Osteoblast (primary cell): Measurements from ENCODE around the gene C1QL4. TPM values are rescaled to one million over a fixed set of nuclear protein-coding genes. Genes with fewer than 3 reads are reported as not detected.

Source experiments
- DNase-seq: peaks from one replicate; pipeline ENCODE4 v3.0.0; 2011; ENCODE audit warnings: low spot score, mixed read lengths; ENCODE audit not compliant: insufficient read length; ENCODE audit errors: missing footprints
- H2AFZ ChIP-seq: 2 replicates; pipeline ENCODE4 v1.6.0; 2011; ENCODE audit warnings: mild to moderate bottlenecking, low read length
- H3K27ac ChIP-seq: 2 replicates; pipeline ENCODE4 v1.5.1; 2011; ENCODE audit warnings: mild to moderate bottlenecking, low read depth, low read length, moderate library complexity
- H3K27me3 ChIP-seq: 2 replicates; pipeline ENCODE4 v1.6.0; 2012; ENCODE audit warnings: mild to moderate bottlenecking, control low read depth, inconsistent platforms, low read length, moderate library complexity; ENCODE audit not compliant: insufficient read depth
- H3K36me3 ChIP-seq: 2 replicates; pipeline ENCODE4 v1.5.1; 2011; ENCODE audit warnings: mild to moderate bottlenecking, low read length, control low read depth, moderate library complexity; ENCODE audit not compliant: insufficient read depth
- H3K4me1 ChIP-seq: 2 replicates; pipeline ENCODE4 v1.5.1; 2011; ENCODE audit warnings: mild to moderate bottlenecking, low read length, control low read depth, moderate library complexity; ENCODE audit not compliant: insufficient read depth
- H3K4me2 ChIP-seq: 2 replicates; pipeline ENCODE4 v1.6.0; 2011; ENCODE audit warnings: mild to moderate bottlenecking, low read length; ENCODE audit not compliant: insufficient read depth
- H3K4me3 ChIP-seq: fragments of 200-600 bp; sonication (generic); 3 replicates; pipeline ENCODE4 v1.5.1; 2012; ENCODE audit warnings: mild to moderate bottlenecking, low read length, inconsistent platforms; ENCODE audit not compliant: insufficient read depth
- H3K79me2 ChIP-seq: 2 replicates; pipeline ENCODE4 v1.6.0; 2012; ENCODE audit warnings: mild to moderate bottlenecking, low read length, control low read depth, inconsistent platforms; ENCODE audit not compliant: insufficient read depth
- H3K9me3 ChIP-seq: 2 replicates; pipeline ENCODE4 v1.5.1; 2011; ENCODE audit warnings: low read depth, low read length, control low read depth
- H4K20me1 ChIP-seq: 2 replicates; pipeline ENCODE4 v1.6.0; 2012; ENCODE audit warnings: mild to moderate bottlenecking, low read length, control low read depth; ENCODE audit not compliant: insufficient read depth
- CTCF ChIP-seq: IDR thresholded peaks from 2 replicates; pipeline ENCODE4 v1.5.1; 2011; ENCODE audit warnings: mild to moderate bottlenecking, low read depth, low read length, moderate library complexity; ENCODE audit errors: extremely low read depth
- total RNA-seq: library from RNA; depleted of rRNA; stranded (reverse); fragments of >200 nt; gene quantifications from 2 replicates; pipeline ENCODE4 v1.2.3, GENCODE V29; 2012

C1QL4 gene
- total RNA-seq, 1 donor, result 0.36 TPM

- Histone ChIP-seq H4K20me1 (no peaks in the 10 kb centered on the region), H3K4me3 (no peak overlapping the region), H3K27ac (no peak overlapping the region), H3K9me3 (no peaks in the 10 kb centered on the region), H3K4me2 (no peak overlapping the region), H3K27me3 (no peaks in the 10 kb centered on the region), H3K4me1 (no peaks in the 10 kb centered on the region), H3K79me2 (no peaks in the 10 kb centered on the region), H2AFZ (no peak overlapping the region), H3K36me3 (peaks cover 10% of the 10 kb centered on the region)
- DNase-seq, result peak; percentile 72
- TF ChIP-seq CTCF, result no peak
Observed at GRCh38 chr12:49330032-49330619, 6.9 kb downstream of the C1QL4 start.

- TF ChIP-seq CTCF, result no peak
- Histone ChIP-seq H3K27me3 (no peaks in the 10 kb centered on the region), H3K9me3 (no peaks in the 10 kb centered on the region), H3K27ac (no peak overlapping the region), H2AFZ (no peak overlapping the region), H3K79me2 (peaks cover 8% of the 10 kb centered on the region), H3K4me1 (peaks cover 3% of the 10 kb centered on the region), H3K4me2 (no peak overlapping the region), H3K36me3 (peaks cover 10% of the 10 kb centered on the region), H4K20me1 (no peaks in the 10 kb centered on the region), H3K4me3 (no peak overlapping the region)
- DNase-seq, result peak; percentile 51
Observed at GRCh38 chr12:49328816-49329215, 8.2 kb downstream of the C1QL4 start.

- no peak overlapping the region for H3K4me3 ChIP-seq
- H3K36me3 ChIP-seq, result peaks cover 10% of the 10 kb centered on the region
- H3K27me3 ChIP-seq, result no peaks in the 10 kb centered on the region
- H3K9me3 ChIP-seq, result no peaks in the 10 kb centered on the region
- H3K27ac ChIP-seq, result no peak overlapping the region
- H4K20me1 ChIP-seq, result no peaks in the 10 kb centered on the region
- DNase-seq, result peak; percentile 66
- H2AFZ ChIP-seq, result no peak overlapping the region
- H3K79me2 ChIP-seq, result peaks cover 15% of the 10 kb centered on the region
- H3K4me2 ChIP-seq, result no peak overlapping the region
- peaks cover 10% of the 10 kb centered on the region for H3K4me1 ChIP-seq
- no peak for TF ChIP-seq CTCF
Observed at GRCh38 chr12:49327887-49328286, 9.1 kb downstream of the C1QL4 start.

GRCh38 chr12:49327368-49327767 lies 9.6 kb downstream of the C1QL4 start:
- H3K4me2 ChIP-seq, result no peak overlapping the region
- H3K4me1 ChIP-seq, result peaks cover 12% of the 10 kb centered on the region
- H2AFZ ChIP-seq, result no peak overlapping the region
- H4K20me1 ChIP-seq, result no peaks in the 10 kb centered on the region
- no peaks in the 10 kb centered on the region for H3K9me3 ChIP-seq
- no peak for DNase-seq
- no peak for TF ChIP-seq CTCF
- peaks cover 15% of the 10 kb centered on the region for H3K79me2 ChIP-seq
- no peaks in the 10 kb centered on the region for H3K27me3 ChIP-seq
- peaks cover 10% of the 10 kb centered on the region for H3K36me3 ChIP-seq
- H3K27ac ChIP-seq, result no peak overlapping the region
- H3K4me3 ChIP-seq, result no peak overlapping the region
